ENCODE measurements around the gene PLSCR2. TPM values are rescaled to one million over a fixed set of nuclear protein-coding genes. Genes with fewer than 3 reads are reported as not detected.

PLSCR2 gene
- total RNA-seq, 2 donors from 2014 or later, result 0.70 to 2.7 TPM

Other genes starting within 250 kb of the PLSCR2 start
- gene PLSCR4, start 218.5 kb downstream of the PLSCR2 start, total RNA-seq, result 10 to 100 TPM; 47.0 to 51.9 TPM
- 100 to 1,000 TPM; 168 to 292 TPM for gene PLSCR1, start 75.0 kb upstream of the PLSCR2 start, total RNA-seq
- gene PLSCR5, start 135.8 kb upstream of the PLSCR2 start, total RNA-seq, result not detected